GM18861 (cell line): Measurements from ENCODE around the gene EFNA2.
"Not testable (repeated sequence)": the region's sequence is repeated elsewhere in the genome, so short reads cannot be mapped to it uniquely, and the experiment has no call there.

Experiments
- ATAC-seq: cut with Tn5 transposase; IDR thresholded peaks from one replicate; pipeline ENCODE4 v1.9.1; 2021; ENCODE audit not compliant: unreplicated experiment

The EFNA2 gene

GRCh38 chr19:1285737-1286360 lies at the start of gene EFNA2:
TSS of gene EFNA2 (plus strand) at chr19:1285873. CDS start at chr19:1286169, 296 bp downstream.
- ATAC-seq, result no peak

GRCh38 chr19:1236576-1236975 lies 49.1 kb upstream of the EFNA2 start:
- ATAC-seq, result no peak

- ATAC-seq, result no peak
Observed at GRCh38 chr19:1237027-1237659, 48.5 kb upstream of the EFNA2 start.

GRCh38 chr19:1237754-1238368 lies 47.8 kb upstream of the EFNA2 start, which contains the start of gene CBARP:
TSS of gene CBARP (minus strand) at chr19:1238005. CDS start at chr19:1236100, 1,905 bp downstream.
- no peak for ATAC-seq

GRCh38 chr19:1238369-1239303 lies 47.0 kb upstream of the EFNA2 start:
- no peak for ATAC-seq

DNA sequence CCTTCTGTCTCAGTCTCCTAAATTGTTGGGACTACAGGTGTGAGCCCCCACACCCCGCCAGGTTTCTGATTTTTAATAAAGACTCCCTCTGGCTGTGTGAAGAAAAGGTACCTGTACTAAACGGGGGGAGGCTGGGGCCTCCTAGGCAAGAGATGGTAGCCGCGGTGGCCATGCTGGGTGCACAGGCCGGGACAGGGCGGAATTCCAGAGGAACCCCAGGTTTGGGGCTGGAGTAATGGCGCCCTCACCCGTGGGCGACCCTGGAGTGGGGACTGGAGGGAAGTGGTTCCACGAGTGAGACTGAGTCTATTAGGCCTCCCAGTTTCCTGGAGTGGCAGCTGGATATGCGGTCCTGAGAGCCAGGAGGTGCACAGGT lies 46.3 kb upstream of the EFNA2 start:
- ATAC-seq, result no peak

GRCh38 chr19:1239796-1240737 lies 45.6 kb upstream of the EFNA2 start:
- peak; percentile 29 for ATAC-seq

DNA sequence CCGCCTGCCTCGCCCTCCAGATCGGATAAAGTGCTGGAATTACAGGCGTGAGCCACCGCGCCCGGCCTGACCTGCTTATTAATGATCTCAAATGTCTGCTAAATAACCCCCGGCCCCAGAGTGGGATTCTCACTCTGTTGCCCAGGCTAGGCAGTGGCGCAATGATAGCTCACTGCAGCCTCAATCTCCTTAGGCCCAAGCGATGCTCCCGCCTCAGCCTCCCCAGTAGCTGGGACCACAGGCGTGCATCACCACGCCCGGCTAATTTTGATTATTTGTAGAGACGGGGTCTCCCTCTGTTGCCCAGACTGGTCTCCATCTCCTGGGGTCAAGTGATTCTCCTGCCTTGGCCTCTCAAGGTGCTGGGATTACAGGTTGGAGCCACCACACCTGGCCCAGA lies 44.7 kb upstream of the EFNA2 start:
- no peak for ATAC-seq

DNA sequence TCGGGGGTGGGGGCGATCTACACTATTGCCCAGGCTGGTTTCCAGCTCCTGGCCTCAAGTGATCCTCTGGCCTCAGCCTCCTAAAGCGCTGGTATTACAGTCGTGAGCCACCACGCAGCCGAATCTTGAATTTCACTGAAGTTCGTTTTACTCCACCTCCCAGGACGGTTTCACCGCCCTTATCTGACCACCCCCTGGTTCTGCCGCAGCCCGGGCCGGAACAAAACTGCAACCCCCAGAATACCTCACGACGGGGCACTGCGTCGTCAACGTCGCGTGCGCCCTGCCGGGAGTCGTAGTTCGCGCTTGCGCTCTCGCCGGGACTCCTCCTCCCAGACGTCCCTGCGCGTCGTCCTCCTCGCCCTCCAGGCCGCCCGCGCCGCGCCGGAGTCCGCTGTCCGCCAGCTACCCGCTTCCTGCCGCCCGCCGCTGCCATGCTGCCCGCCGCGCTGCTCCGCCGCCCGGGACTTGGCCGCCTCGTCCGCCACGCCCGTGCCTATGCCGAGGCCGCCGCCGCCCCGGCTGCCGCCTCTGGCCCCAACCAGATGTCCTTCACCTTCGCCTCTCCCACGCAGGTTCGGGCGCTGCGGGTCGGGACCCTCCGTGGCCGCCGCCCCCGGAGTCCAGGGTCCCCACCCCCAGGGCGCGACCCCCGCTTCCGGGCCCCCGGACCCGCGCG lies 44.1 kb upstream of the EFNA2 start, which contains the start of gene ATP5F1D:
Gene ATP5F1D, plus strand, starts transcription at position 335 of the 679 bp plus-strand sequence. Its CDS starts 100 bp downstream, at position 435.
- peak; percentile 51 for ATAC-seq

DNA sequence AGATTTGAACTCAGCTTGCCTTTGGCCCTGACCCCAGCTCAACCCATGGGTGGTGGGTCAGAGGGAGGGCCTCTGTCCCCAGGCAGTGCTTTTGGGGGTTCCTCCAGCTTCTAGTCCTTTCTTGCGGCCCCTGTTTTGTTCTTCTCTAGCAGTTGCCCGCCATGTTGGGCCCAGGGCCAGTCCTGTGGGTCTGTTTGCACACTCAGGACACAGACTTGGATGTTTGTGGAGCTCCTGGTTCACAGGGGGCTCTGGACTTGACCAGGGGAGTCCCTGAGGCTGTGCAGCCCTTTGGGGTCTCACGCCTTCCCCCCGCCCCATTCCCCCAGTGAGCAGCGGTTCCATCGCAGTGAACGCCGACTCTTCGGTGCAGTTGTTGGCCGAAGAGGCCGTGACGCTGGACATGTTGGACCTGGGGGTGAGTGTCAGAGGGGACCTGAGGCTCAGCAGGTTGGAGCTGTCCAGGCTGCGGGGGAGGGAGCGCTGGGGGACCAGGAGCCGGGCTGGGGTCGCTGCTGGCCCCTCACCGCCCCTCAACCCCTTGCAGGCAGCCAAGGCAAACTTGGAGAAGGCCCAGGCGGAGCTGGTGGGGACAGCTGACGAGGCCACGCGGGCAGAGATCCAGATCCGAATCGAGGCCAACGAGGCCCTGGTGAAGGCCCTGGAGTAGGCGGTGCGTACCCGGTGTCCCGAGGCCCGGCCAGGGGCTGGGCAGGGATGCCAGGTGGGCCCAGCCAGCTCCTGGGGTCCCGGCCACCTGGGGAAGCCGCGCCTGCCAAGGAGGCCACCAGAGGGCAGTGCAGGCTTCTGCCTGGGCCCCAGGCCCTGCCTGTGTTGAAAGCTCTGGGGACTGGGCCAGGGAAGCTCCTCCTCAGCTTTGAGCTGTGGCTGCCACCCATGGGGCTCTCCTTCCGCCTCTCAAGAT lies 41.6 kb upstream of the EFNA2 start:
- no peak for ATAC-seq

- ATAC-seq, result no peak
Observed at GRCh38 chr19:1244693-1245451, 40.8 kb upstream of the EFNA2 start.

- no peak for ATAC-seq
Observed at GRCh38 chr19:1245494-1246264, 40.0 kb upstream of the EFNA2 start.

- not testable (repeated sequence) for ATAC-seq
Observed at GRCh38 chr19:1246265-1247087, 39.2 kb upstream of the EFNA2 start.

DNA sequence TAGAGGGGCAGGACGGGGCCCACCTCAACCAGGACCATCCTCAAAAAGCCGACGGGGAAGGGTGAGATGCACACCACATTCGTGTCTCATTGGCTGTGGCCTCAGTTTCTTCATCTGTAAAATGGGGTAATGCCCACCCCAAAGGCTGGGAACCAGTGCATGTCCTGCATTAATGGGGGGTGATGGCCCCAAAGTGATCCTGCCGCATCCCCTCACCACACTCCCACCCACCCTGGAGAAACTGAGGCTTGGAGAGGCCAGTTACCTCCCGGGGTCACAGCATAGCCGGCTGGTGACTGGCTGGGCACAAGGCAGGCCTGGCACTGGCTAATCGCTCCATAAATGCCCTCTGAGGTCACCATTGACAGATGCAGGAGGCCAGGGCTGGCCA lies 37.9 kb upstream of the EFNA2 start:
- no peak for ATAC-seq

GRCh38 chr19:1248139-1248785 lies 37.4 kb upstream of the EFNA2 start, which contains the start of gene MIDN:
TSS of gene MIDN (plus strand) at chr19:1248583. CDS start at chr19:1250297, 1,714 bp downstream.
- peak; percentile 16 for ATAC-seq
